ENCODE results near the gene ABCC3.

The ABCC3 gene

GRCh38 chr17:50626037-50626574, 8.6 kb upstream of the ABCC3 start:
- Histone ChIP-seq H3K9me3 (no peaks in the 10 kb centered on the region), H3K27me3 (peaks cover 2% of the 10 kb centered on the region; the same call in 1 of the 2 replicates), H3K4me1 (peaks cover 33% of the 10 kb centered on the region), H3K27ac (peak overlapping the region; percentile 41; the same call in 1 of the 2 replicates), H3K4me2 (peak overlapping the region; percentile 88), H4K20me1 (no peaks in the 10 kb centered on the region; the same call in 1 of the 2 replicates), H3K4me3 (no peak overlapping the region), H3K36me3 (no peaks in the 10 kb centered on the region), H3K9ac (0 out of 2 replicates have a peak overlapping the region, but pooled peaks have one; percentile 31)
- TF ChIP-seq Cebpa-rat (IDR thresholded peaks at IDR 0.05): no peak

GRCh38 chr17:50627036-50627781, 7.5 kb upstream of the ABCC3 start:
- Histone ChIP-seq H3K4me2 (peak overlapping the region; percentile 74), H3K9ac (no peak overlapping the region)

GRCh38 chr17:50627782-50628601, 6.7 kb upstream of the ABCC3 start:
- no peak overlapping the region for H3K9ac ChIP-seq
- no peaks in the 10 kb centered on the region for H3K36me3 ChIP-seq
- peaks cover 20% of the 10 kb centered on the region for H3K27me3 ChIP-seq
- H3K4me3 ChIP-seq: no peak overlapping the region
- no peaks in the 10 kb centered on the region; the same call in 1 of the 2 replicates for H4K20me1 ChIP-seq
- no peak overlapping the region for H3K27ac ChIP-seq
- no peaks in the 10 kb centered on the region for H3K9me3 ChIP-seq
- H3K4me1 ChIP-seq: peaks cover 33% of the 10 kb centered on the region
- TF ChIP-seq Cebpa-rat (IDR thresholded peaks at IDR 0.05): no peak
- H3K4me2 ChIP-seq: peak overlapping the region; percentile 74

More at GRCh38 chr17:50627036-50627781, 7.5 kb upstream of the ABCC3 start:
- Histone ChIP-seq H3K4me3 (no peak overlapping the region), H3K36me3 (no peaks in the 10 kb centered on the region), H3K9me3 (no peaks in the 10 kb centered on the region), H4K20me1 (no peaks in the 10 kb centered on the region; the same call in 1 of the 2 replicates), H3K27ac (no peak overlapping the region), H3K4me1 (peaks cover 33% of the 10 kb centered on the region), H3K27me3 (peaks cover 13% of the 10 kb centered on the region)
- no peak for TF ChIP-seq Cebpa-rat (IDR thresholded peaks at IDR 0.05)

- Histone ChIP-seq H3K4me2 (no peak overlapping the region), H3K27ac (no peak overlapping the region), H3K27me3 (peaks cover 39% of the 10 kb centered on the region), H3K9me3 (no peaks in the 10 kb centered on the region), H3K9ac (no peak overlapping the region), H3K36me3 (no peaks in the 10 kb centered on the region), H3K4me3 (no peak overlapping the region), H3K4me1 (peaks cover 30% of the 10 kb centered on the region), H4K20me1 (peaks cover 14% of the 10 kb centered on the region)
- no peak for TF ChIP-seq Cebpa-rat (IDR thresholded peaks at IDR 0.05)
Observed at GRCh38 chr17:50629902-50630301, 4.8 kb upstream of the ABCC3 start.

- Histone ChIP-seq H4K20me1 (peaks cover 22% of the 10 kb centered on the region), H3K27me3 (peaks cover 47% of the 10 kb centered on the region), H3K9ac (no peak overlapping the region), H3K36me3 (no peaks in the 10 kb centered on the region), H3K4me1 (peaks cover 22% of the 10 kb centered on the region), H3K4me2 (no peak overlapping the region), H3K9me3 (no peaks in the 10 kb centered on the region), H3K4me3 (no peak overlapping the region), H3K27ac (no peak overlapping the region)
- no peak for TF ChIP-seq Cebpa-rat (IDR thresholded peaks at IDR 0.05)
Observed at GRCh38 chr17:50630524-50631194, 4.0 kb upstream of the ABCC3 start.

GRCh38 chr17:50631195-50631907, 3.3 kb upstream of the ABCC3 start:
- Histone ChIP-seq H3K9ac (no peak overlapping the region), H3K27me3 (peaks cover 54% of the 10 kb centered on the region), H3K4me1 (peaks cover 15% of the 10 kb centered on the region), H3K4me3 (no peak overlapping the region), H3K4me2 (0 out of 2 replicates have a peak overlapping the region, but pooled peaks have one; percentile 12), H3K27ac (no peak overlapping the region), H3K9me3 (no peaks in the 10 kb centered on the region), H3K36me3 (no peaks in the 10 kb centered on the region), H4K20me1 (peaks cover 28% of the 10 kb centered on the region)
- no peak for TF ChIP-seq Cebpa-rat (IDR thresholded peaks at IDR 0.05)

GRCh38 chr17:50631908-50632571, 2.6 kb upstream of the ABCC3 start:
- no peak overlapping the region for H3K4me2 ChIP-seq
- no peak for TF ChIP-seq Cebpa-rat (IDR thresholded peaks at IDR 0.05)
- no peaks in the 10 kb centered on the region for H3K9me3 ChIP-seq
- peaks cover 29% of the 10 kb centered on the region for H4K20me1 ChIP-seq
- peaks cover 15% of the 10 kb centered on the region for H3K4me1 ChIP-seq
- no peak overlapping the region for H3K27ac ChIP-seq
- no peaks in the 10 kb centered on the region for H3K36me3 ChIP-seq
- H3K4me3 ChIP-seq: no peak overlapping the region
- peaks cover 61% of the 10 kb centered on the region for H3K27me3 ChIP-seq
- H3K9ac ChIP-seq: no peak overlapping the region

- Histone ChIP-seq H3K27me3 (peaks cover 67% of the 10 kb centered on the region), H3K4me1 (peaks cover 19% of the 10 kb centered on the region), H3K27ac (no peak overlapping the region), H3K4me3 (no peak overlapping the region), H3K4me2 (no peak overlapping the region), H3K36me3 (no peaks in the 10 kb centered on the region), H3K9ac (no peak overlapping the region), H4K20me1 (peaks cover 29% of the 10 kb centered on the region), H3K9me3 (no peaks in the 10 kb centered on the region)
- no peak for TF ChIP-seq Cebpa-rat (IDR thresholded peaks at IDR 0.05)
Observed at GRCh38 chr17:50632637-50633036, 2.0 kb upstream of the ABCC3 start.

All from BLaER1 (cell line).